Omental fat pad (tissue), 4 donors: ENCODE data around the gene YIPF2. TPM values are rescaled to one million over a fixed set of nuclear protein-coding genes. Genes with fewer than 3 reads are reported as not detected.

Experiments
- ATAC-seq: fragments of 150-250 bp; one replicate; pipeline ENCODE4 v1.9.1; 2016; ENCODE audit warnings: mild to moderate bottlenecking, moderate library complexity; ENCODE audit not compliant: low FRiP score
- DNase-seq: peaks from one replicate; pipeline ENCODE4 v3.0.0-alpha.2; 2019; ENCODE audit warnings: low spot score
- CTCF ChIP-seq, 3 donors: fragments of 450-650 bp; IDR thresholded peaks; one replicate each; pipeline ENCODE4 v1.5.1; 2016 to 2017; ENCODE audit warnings: antibody characterized with exemption in 3 of 3, mild to moderate bottlenecking in 3 of 3, moderate library complexity in 2 of 3
- total RNA-seq, 4 donors: library from RNA; depleted of rRNA; stranded (reverse); fragments of >200 nt; gene quantifications; one replicate each; pipeline ENCODE4 v1.1.0, GENCODE V29; 2016

Gene YIPF2
- total RNA-seq = 10 to 100 TPM; 31.0 to 52.4 (median 39.1) TPM

- ATAC-seq = peak; percentile 91
- peak; percentile 66 for DNase-seq
- no peak for TF ChIP-seq CTCF (IDR thresholded peaks at IDR 0.05)
These were observed at the start of gene YIPF2, which contains the start of gene TIMM29 for GRCh38 chr19:10928563-10929401. TSS of gene YIPF2 (minus strand) at chr19:10928639. CDS start at chr19:10928410, 229 bp downstream. TSS of gene TIMM29 (plus strand) at chr19:10928811. CDS start at chr19:10928823, 12 bp downstream.

GRCh38 chr19:10977742-10978092 lies 49.3 kb upstream of the YIPF2 start:
- DNase-seq (no peak), ATAC-seq (peak; percentile 18)
- TF ChIP-seq CTCF (IDR thresholded peaks at IDR 0.05) = no peak

GRCh38 chr19:10976131-10976892 lies 47.9 kb upstream of the YIPF2 start:
- ATAC-seq = no peak
- no peak for TF ChIP-seq CTCF (IDR thresholded peaks at IDR 0.05)
- DNase-seq = no peak

- DNase-seq = no peak
- ATAC-seq = peak; percentile 49
- no peak for TF ChIP-seq CTCF (IDR thresholded peaks at IDR 0.05)
These were observed 47.1 kb upstream of the YIPF2 start for GRCh38 chr19:10975374-10976130.

- ATAC-seq = no peak
- no peak for TF ChIP-seq CTCF (IDR thresholded peaks at IDR 0.05)
These were observed 42.8 kb upstream of the YIPF2 start for GRCh38 chr19:10971107-10971726.

GRCh38 chr19:10968527-10969135 lies 40.2 kb upstream of the YIPF2 start:
- no peak for DNase-seq
- ATAC-seq = no peak
- TF ChIP-seq CTCF (IDR thresholded peaks at IDR 0.05) = no peak

More at GRCh38 chr19:10971107-10971726, 42.8 kb upstream of the YIPF2 start:
- DNase-seq = no peak
